Natural killer cell (primary cell): ENCODE measurements around the gene ENO3. TPM values are rescaled to one million over a fixed set of nuclear protein-coding genes. Genes with fewer than 3 reads are reported as not detected.

Source experiments
- ATAC-seq, 3 donors: fragments of 150-1000 bp in 2 of 3; fragments of 200-7000 bp in 1 of 3; cut with Tn5 transposase; 1 replicate in 1 of 3; 2 replicates in 2 of 3; pipeline ENCODE4 v1.10.0; 2021; ENCODE audit warnings: mild to moderate bottlenecking in 2 of 3, moderate library complexity in 2 of 3
- DNase-seq, 2 donors: peaks; one replicate each; pipeline versions ENCODE4 v3.0.0 to v3.0.0-alpha.2; 2013 to 2021; ENCODE audit warnings: mixed read lengths in 1 of 2
- H3K27ac ChIP-seq: one replicate; pipeline ENCODE4 v1.5.1; 2013; ENCODE audit warnings: mild to moderate bottlenecking, low read length
- H3K27me3 ChIP-seq: one replicate; pipeline ENCODE4 v1.6.1; 2013; ENCODE audit warnings: low read length; ENCODE audit not compliant: control insufficient read depth, insufficient read depth
- H3K36me3 ChIP-seq: one replicate; pipeline ENCODE4 v1.6.1; 2013; ENCODE audit warnings: low read length; ENCODE audit not compliant: control insufficient read depth, insufficient read depth
- H3K4me1 ChIP-seq: one replicate; pipeline ENCODE4 v1.6.1; 2013; ENCODE audit warnings: low read length; ENCODE audit not compliant: control insufficient read depth, insufficient read depth
- H3K4me3 ChIP-seq: one replicate; pipeline ENCODE4 v1.5.1; 2013; ENCODE audit warnings: low read length
- H3K9me3 ChIP-seq: one replicate; pipeline ENCODE4 v1.6.1; 2013; ENCODE audit warnings: low read length; ENCODE audit not compliant: control insufficient read depth, insufficient read depth
- H3K27ac Mint-ChIP-seq, 2 donors: one replicate each; pipeline ENCODE4 v1.8.0; 2022; ENCODE audit warnings: mild to moderate bottlenecking in 2 of 2, mixed read lengths in 2 of 2, moderate library complexity in 1 of 2
- H3K27me3 Mint-ChIP-seq, 2 donors: one replicate each; pipeline ENCODE4 v1.8.0; 2022; ENCODE audit warnings: low read depth in 2 of 2, mixed read lengths in 2 of 2
- H3K36me3 Mint-ChIP-seq: one replicate; pipeline ENCODE4 v1.8.0; 2022; ENCODE audit warnings: mixed read lengths
- H3K4me1 Mint-ChIP-seq, 2 donors: one replicate each; pipeline ENCODE4 v1.8.0; 2022; ENCODE audit warnings: mixed read lengths in 2 of 2
- H3K4me3 Mint-ChIP-seq: one replicate; pipeline ENCODE4 v1.8.0; 2022; ENCODE audit warnings: mild to moderate bottlenecking, moderate library complexity, mixed read lengths
- H3K9me3 Mint-ChIP-seq, 2 donors: one replicate each; pipeline ENCODE4 v1.8.0; 2022; ENCODE audit warnings: mixed read lengths in 2 of 2
- WGBS: methylation state at CpG from one replicate; pipeline ENCODE4 v1.1.7; 2013; ENCODE audit warnings: missing lambda C conversion rate; ENCODE audit not compliant: insufficient coverage; 5-methylcytosine and 5-hydroxymethylcytosine counted together
- intact Hi-C: fragments of 100-400 bp; cut with micrococcal nuclease; formaldehyde crosslinking; loops from one replicate; pipeline ENCODE4 v1.14.2; 2022
- total RNA-seq, 4 donors: library from RNA; stranded (reverse); fragments of 120-200 nt in 1 of 4; gene quantifications; one replicate each; pipeline versions ENCODE4 v1.2.3 to v1.2.4, GENCODE V29; 2013 to 2022
- TF ChIP-seq, protein P1 (sequence below): fragments of 200-600 bp; IDR thresholded peaks from one replicate; pipeline ENCODE4 v1.8.0; 2022; ENCODE audit warnings: antibody characterized with exemption

Gene ENO3
- total RNA-seq, 3 donors from 2014 or later (not counting 1 experiment from before 2014, with no cell fraction given) = 26.1 to 28.4 (median 26.6) TPM

DNA sequence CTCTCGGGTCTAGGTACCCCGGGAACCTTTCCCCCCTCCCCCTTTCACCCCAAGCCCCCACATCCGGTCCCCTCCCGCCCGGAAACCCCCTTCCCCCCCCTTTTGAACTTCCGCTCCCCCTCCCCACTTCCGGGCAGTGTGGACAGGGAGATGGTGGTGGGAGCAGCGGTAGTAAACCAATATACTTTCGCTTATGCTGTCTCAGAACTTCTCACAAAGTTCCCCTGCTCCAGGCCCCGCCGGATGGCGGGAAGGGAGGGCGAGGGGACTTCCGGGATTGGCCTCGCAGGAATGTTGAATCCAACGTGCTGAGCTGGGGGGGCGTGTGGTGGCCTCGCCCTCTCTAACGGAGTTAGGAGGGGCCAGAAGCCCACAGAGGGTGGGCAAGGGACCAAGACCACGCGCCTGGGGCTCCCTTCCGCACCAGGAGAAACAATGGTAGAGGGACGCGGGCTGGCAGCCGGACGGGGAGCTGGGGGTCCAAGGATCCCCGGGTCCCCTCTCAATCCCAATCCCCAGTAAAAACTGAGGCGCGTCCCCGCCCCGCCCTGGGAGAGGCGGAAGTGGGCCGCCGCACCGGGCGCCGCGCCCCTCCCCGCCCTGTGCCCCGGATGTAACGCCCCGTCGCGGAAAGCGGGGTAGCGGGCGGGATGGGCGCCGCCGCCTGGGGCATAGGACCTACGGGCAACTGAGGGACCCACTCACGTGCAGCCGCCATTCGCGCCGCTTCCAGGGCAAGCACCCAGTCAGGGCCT, 3.3 kb upstream of the ENO3 start:
- TF ChIP-seq, protein P1, sequence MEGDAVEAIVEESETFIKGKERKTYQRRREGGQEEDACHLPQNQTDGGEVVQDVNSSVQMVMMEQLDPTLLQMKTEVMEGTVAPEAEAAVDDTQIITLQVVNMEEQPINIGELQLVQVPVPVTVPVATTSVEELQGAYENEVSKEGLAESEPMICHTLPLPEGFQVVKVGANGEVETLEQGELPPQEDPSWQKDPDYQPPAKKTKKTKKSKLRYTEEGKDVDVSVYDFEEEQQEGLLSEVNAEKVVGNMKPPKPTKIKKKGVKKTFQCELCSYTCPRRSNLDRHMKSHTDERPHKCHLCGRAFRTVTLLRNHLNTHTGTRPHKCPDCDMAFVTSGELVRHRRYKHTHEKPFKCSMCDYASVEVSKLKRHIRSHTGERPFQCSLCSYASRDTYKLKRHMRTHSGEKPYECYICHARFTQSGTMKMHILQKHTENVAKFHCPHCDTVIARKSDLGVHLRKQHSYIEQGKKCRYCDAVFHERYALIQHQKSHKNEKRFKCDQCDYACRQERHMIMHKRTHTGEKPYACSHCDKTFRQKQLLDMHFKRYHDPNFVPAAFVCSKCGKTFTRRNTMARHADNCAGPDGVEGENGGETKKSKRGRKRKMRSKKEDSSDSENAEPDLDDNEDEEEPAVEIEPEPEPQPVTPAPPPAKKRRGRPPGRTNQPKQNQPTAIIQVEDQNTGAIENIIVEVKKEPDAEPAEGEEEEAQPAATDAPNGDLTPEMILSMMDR = no peak

DNA sequence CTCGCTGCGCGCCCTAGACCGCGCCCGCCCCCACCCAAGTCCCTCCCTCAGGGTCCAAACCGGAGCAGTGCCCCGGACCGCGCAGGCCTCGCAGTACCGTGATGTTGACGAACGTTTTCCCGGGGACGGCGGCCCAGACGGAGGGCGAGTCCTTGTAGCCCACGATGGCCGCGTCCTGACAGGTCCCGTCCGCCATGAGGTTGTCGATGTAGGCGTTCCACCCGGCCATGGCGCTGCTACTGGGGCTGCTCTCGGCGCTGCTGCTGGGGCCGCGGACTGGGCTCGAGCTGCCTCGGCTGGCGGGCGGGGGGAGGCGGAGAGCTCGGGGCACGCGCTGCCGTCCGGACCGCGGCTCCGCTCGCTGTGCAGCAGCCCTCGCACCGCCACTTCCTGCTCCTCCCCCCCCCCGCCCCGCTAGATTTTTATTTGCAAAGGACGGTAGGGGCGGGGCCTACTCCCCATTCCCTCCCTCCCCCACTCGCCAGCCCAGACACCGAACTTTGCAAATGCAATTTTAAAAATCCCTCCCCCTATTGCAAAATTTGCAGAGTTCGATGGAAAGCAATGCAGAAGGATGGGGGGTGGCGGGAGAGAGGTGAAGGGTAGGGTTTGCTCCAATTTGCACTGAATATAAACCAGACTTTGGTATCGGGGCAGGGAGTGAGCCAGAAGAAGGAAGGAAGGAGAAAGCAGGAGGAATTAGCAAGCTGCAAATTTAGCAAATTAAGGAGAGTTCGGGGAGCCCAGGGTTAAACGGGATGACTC, 2.6 kb upstream of the ENO3 start, which contains the start of gene PFN1:
PFN1 (minus strand) TSS at position 365 of the 765 bp plus-strand sequence; CDS start at position 229, 136 bp downstream.
- H3K4me3 ChIP-seq = peak within 1 kb of the TSS; percentile 99
- peaks cover 38% of the 10 kb centered on the region for H3K36me3 ChIP-seq
- H3K27ac ChIP-seq = peak within 1 kb of the TSS; percentile 97
- TF ChIP-seq, protein P1 = no peak
- peaks cover 50% of the 10 kb centered on the region for H3K4me1 ChIP-seq
- no peaks in the 10 kb centered on the region for H3K9me3 ChIP-seq
- peak; percentile 80 to 96 for DNase-seq
- WGBS = under 1% methylated on average over 53 of the region's 59 CpGs
- peak; percentile 49 to 76 (median 61) for ATAC-seq
- no peaks in the 10 kb centered on the region for H3K9me3 Mint-ChIP-seq
- peaks cover 50 to 57% of the 10 kb centered on the region in 2 donors for H3K4me1 Mint-ChIP-seq
- peak within 1 kb of the TSS; percentile 91 for H3K4me3 Mint-ChIP-seq
- H3K36me3 Mint-ChIP-seq = peaks cover 14% of the 10 kb centered on the region
- intact Hi-C loops = loop anchor here (1.0 to 5.0 kb wide), 3 partner anchors 8 to 469 kb away; partner anchors contain the start of genes NUP88, RNF167, SLC25A11 and SPAG7
- H3K27me3 Mint-ChIP-seq = peaks cover 0 to 2% of the 10 kb centered on the region in 2 donors
- H3K27me3 ChIP-seq = no peaks in the 10 kb centered on the region
- H3K27ac Mint-ChIP-seq = peak within 1 kb of the TSS; percentile 87 to 93

More for the DNA sequence above, 3.3 kb upstream of the ENO3 start:
- no peaks in the 10 kb centered on the region for H3K9me3 ChIP-seq
- intact Hi-C loops = loop anchor here (1.0 to 5.0 kb wide), 3 partner anchors 7 to 470 kb away; partner anchors contain the start of genes NUP88, RNF167, SLC25A11 and SPAG7
- H3K4me3 Mint-ChIP-seq = peak overlapping the region; percentile 91
- peaks cover 58% of the 10 kb centered on the region for H3K4me1 ChIP-seq
- DNase-seq = peak; percentile 69 to 81
- H3K9me3 Mint-ChIP-seq = no peaks in the 10 kb centered on the region
- H3K27me3 ChIP-seq = no peaks in the 10 kb centered on the region
- 0% methylated on average over 49 of the region's 56 CpGs for WGBS
- peaks cover 46% of the 10 kb centered on the region for H3K36me3 ChIP-seq
- peaks cover 57 to 65% of the 10 kb centered on the region in 2 donors for H3K4me1 Mint-ChIP-seq
- peak overlapping the region; percentile 87 to 93 for H3K27ac Mint-ChIP-seq
- peak overlapping the region; percentile 99 for H3K4me3 ChIP-seq
- peak; percentile 11 to 40 (median 27) for ATAC-seq
- H3K27me3 Mint-ChIP-seq = peaks cover 0 to 2% of the 10 kb centered on the region in 2 donors
- H3K27ac ChIP-seq = peak overlapping the region; percentile 96
- peaks cover 14% of the 10 kb centered on the region for H3K36me3 Mint-ChIP-seq

DNA sequence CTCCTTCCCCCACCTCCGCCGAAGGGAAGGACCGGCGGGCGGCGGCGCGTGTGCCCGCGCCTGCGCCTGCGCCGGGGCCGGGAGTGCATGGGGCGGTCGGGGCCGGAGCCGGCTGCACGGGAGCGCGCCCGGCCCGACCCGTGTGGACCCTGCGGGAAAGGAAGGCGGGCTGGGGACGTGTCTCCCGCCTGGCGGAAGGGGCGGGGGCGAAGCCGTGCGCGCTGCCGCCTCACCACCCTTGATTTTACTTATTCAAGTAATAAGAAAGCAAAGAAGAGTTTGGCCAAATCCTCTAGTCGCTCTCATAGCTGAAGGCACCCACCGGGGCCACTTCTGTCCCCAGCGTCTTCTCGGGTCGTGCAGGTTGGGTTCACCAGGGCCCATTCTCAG, 2.0 kb upstream of the ENO3 start:
- ATAC-seq (peak; percentile 30 to 69 (median 58)), DNase-seq (peak; percentile 72 to 87)
- Mint-ChIP-seq H3K27me3 (peaks cover 0 to 2% of the 10 kb centered on the region in 2 donors), H3K36me3 (peaks cover 14% of the 10 kb centered on the region), H3K9me3 (no peaks in the 10 kb centered on the region), H3K4me3 (peak overlapping the region; percentile 91), H3K27ac (peak overlapping the region; percentile 87 to 93), H3K4me1 (peaks cover 45 to 52% of the 10 kb centered on the region in 2 donors)
- Histone ChIP-seq H3K4me3 (peak overlapping the region; percentile 99), H3K36me3 (peaks cover 34% of the 10 kb centered on the region), H3K27ac (peak overlapping the region; percentile 97), H3K4me1 (peaks cover 45% of the 10 kb centered on the region), H3K9me3 (no peaks in the 10 kb centered on the region), H3K27me3 (no peaks in the 10 kb centered on the region)
- intact Hi-C loops = loop anchor here (1.0 to 5.0 kb wide), 3 partner anchors 9 to 468 kb away; partner anchors contain the start of genes NUP88, RNF167, SLC25A11 and SPAG7
- under 1% methylated on average over 40 of the region's 40 CpGs for whole genome bisulfite sequencing
- TF ChIP-seq, protein P1 = no peak
